Hair follicle dermal papilla cell (primary cell): ENCODE measurements around the gene CCNG2. TPM values are rescaled to one million over a fixed set of nuclear protein-coding genes. Genes with fewer than 3 reads are reported as not detected.

ENCODE experiments used
- small RNA-seq: library from RNA; depleted of rRNA; stranded (forward); fragments of <200 nt; gene quantifications from one replicate; pipeline ENCODE3, GENCODE V24; 2012
- total RNA-seq: library from RNA; depleted of rRNA; stranded (reverse); fragments of >200 nt; gene quantifications from 2 replicates; pipeline ENCODE4 v1.2.3, GENCODE V29; 2012

The CCNG2 gene, protein sequence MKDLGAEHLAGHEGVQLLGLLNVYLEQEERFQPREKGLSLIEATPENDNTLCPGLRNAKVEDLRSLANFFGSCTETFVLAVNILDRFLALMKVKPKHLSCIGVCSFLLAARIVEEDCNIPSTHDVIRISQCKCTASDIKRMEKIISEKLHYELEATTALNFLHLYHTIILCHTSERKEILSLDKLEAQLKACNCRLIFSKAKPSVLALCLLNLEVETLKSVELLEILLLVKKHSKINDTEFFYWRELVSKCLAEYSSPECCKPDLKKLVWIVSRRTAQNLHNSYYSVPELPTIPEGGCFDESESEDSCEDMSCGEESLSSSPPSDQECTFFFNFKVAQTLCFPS
- 25.5 and 27.7 TPM in 2 replicates for total RNA-seq

DNA sequence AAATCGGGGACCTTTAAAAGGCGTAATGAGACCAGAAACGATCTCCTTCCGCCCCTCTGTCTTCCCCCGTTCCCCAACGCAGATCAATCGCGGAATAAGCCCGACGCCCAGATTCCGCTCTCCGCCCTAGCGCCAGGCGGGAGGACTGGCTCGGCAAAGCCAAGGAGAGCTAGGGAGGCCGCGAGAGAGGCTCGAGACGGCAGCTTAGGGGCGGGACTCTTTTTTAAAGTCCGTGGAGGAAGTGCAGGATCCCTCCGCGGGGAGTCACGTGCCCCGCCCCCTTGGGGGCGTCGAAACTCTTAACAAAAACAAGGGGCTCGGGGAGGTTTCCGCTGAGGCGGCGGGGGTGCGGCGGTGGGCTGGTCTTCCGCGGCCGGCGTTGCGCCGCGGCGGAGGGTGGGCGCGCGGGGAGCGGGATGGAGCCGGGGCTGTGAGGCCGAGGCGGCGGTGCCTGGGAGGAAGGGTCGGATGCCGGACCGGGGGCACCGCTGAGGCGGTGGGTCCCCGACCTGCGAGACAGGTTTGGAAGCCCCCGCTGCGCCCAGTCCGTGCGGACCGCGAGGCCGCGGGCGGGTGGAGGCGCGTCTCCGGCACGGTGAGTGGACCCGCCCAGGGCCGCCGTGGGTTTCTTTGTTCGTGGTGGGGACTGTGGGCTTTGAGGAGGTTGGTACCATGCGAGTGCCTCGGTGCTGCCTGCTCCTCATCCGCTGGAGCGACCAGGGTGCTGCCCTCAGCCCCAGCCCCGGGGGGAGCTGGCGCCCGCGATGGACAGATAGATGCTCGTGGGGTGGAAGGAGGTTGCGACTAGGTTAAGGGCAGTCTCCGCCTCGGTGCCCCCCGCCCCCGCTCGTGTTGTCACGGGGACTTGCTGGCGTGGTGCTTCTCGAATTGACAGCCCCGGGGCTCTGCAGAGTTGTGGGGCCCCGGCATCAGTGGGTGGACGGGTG, at the start of gene CCNG2:
CCNG2 (plus strand) TSS at position 296 of the 947 bp plus-strand sequence. CDS start 1,326 bp downstream, outside the sequence.

Small RNAs within 50 kb of the gene (small RNA-seq; reads per million reads assigned to genes)
- gene RNU6-1187P, result not detected

Other genes starting within 250 kb of the CCNG2 start
- gene SEPTIN11, start 207.5 kb upstream of the CCNG2 start, total RNA-seq, result 963 and 976 TPM in 2 replicates
- gene CCNI, start 81.2 kb upstream of the CCNG2 start, total RNA-seq, result 157 and 173 TPM in 2 replicates